ENCODE measurements around the gene GSG1L.
A peak's percentile ranks its signal among the peaks of the same experiment; 100 is the strongest.

GSG1L gene

DNA sequence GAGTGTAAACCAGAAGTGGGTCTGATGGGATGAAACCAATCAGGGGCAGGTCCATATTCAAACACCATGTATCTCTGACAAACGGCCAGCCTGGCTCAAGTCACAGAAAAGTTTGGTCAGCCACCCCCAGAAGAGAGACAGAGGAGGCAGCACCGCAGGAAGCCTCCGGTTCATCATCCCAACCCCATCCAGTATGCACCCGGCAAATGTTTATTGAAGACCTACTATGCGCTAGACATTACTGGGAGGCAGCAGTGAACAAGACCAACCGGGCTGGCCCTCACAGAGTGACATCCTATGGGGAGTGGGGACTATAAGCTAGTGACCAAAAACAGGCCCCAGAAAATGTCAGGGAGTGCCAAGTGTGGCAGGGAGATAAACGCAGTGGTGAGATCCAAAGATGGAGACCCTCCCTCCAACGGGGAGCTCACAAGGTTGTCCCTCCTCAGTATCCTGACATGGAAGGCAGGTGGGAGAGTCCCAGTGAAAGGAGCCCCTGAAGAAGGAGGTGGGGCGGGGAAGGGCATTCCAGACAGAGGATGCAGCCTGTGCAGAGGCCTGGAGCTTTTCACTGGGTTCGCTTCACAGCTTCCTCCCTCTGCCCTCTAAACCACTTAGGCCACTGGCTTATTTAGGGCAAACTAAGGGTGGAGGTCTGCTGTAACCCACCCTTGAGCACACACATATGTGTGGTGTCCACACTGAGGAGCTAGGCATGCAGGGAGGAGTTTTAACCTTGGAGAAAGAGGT, 2.0 kb downstream of the GSG1L start:
- no peak overlapping the region for H3K27ac Mint-ChIP-seq
- H3K4me1 Mint-ChIP-seq (ENCODE audit: low read depth): peaks cover 3% of the 10 kb centered on the region
- no peaks in the 10 kb centered on the region for H3K9me3 Mint-ChIP-seq (ENCODE audit: low read depth)
- H3K36me3 Mint-ChIP-seq: no peaks in the 10 kb centered on the region
- H3K4me3 Mint-ChIP-seq: peak overlapping the region; percentile 28
- peaks cover 37% of the 10 kb centered on the region for H3K27me3 Mint-ChIP-seq

DNA sequence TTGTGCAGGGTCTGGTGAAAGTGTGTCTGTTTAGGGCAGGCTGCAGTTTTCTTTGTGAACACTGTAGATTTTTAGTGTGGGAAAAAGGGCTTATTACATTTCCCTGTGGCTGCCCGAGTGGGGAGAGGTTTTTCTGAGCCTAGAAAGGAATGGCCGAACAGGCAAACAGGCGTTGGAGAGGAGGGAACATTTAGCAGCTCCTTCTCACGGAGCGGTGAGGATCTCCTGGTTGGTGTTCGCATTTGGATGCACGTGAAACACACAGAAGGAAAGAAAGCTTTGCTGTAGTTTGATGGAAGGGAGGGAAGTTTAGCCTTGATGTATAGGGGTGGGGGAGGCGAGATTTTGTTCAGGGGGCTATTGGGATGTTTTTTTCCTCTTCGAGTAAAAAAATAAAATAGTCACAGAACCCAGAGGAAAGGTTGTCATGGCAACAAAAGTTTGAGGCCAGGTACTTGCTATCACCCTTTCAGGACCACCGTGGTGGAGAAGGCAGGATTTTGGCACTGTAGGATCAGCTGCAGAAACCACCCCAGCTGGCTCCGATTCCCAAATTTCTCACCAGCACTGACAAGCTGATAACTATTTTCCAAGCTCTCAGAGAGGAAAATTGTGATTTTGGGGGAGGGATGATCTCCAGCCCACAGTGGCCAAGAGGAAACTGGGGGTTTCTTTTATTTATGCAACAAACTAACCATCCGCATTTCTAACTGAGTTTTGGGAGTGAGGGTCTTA, 3.5 kb downstream of the GSG1L start:
- Mint-ChIP-seq H3K27ac (no peak overlapping the region), H3K4me3 (no peak overlapping the region), H3K9me3 (ENCODE audit: low read depth) (no peaks in the 10 kb centered on the region), H3K27me3 (peaks cover 30% of the 10 kb centered on the region), H3K4me1 (ENCODE audit: low read depth) (peaks cover 3% of the 10 kb centered on the region), H3K36me3 (no peaks in the 10 kb centered on the region)

DNA sequence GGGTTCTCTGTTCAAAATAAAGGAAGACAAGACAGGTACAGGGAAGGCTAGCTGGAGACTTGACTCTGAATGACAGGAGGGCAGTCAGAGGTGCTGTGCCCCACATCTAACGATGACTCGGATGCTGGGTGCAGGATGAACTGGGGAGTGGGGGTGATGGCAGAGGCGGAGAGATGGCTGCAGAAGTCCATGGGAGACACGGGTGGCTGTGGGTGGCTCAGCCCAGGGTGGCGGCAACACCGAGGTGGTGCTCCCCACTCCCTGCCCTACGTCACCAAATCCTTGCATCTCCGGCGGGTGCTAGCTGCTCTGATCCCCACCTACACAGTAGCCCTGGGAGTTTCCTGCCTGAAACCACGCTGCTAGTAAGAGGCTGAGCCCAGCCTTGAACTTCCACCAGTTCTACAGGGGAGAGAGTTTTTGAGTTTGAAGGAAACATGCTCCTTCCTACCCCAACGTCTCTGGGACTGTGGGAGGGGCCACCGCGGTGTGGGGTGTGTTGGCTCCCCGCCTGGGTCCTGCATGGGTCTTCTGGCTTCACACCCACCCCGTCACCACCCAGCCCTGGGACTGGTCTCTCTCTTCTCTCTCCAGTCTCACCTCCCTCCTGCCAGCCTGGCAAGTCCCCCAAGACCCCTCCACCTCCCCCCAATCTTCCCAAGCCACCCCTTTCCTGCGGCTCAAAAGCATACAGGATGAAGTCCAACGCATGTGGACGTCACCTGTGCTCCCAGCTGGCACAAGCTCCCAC, 4.5 kb downstream of the GSG1L start:
- peaks cover 22% of the 10 kb centered on the region for H3K27me3 Mint-ChIP-seq
- H3K4me1 Mint-ChIP-seq (ENCODE audit: low read depth): peaks cover 3% of the 10 kb centered on the region
- H3K9me3 Mint-ChIP-seq (ENCODE audit: low read depth): no peaks in the 10 kb centered on the region
- no peak overlapping the region for H3K4me3 Mint-ChIP-seq
- no peak overlapping the region for H3K27ac Mint-ChIP-seq
- no peaks in the 10 kb centered on the region for H3K36me3 Mint-ChIP-seq

DNA sequence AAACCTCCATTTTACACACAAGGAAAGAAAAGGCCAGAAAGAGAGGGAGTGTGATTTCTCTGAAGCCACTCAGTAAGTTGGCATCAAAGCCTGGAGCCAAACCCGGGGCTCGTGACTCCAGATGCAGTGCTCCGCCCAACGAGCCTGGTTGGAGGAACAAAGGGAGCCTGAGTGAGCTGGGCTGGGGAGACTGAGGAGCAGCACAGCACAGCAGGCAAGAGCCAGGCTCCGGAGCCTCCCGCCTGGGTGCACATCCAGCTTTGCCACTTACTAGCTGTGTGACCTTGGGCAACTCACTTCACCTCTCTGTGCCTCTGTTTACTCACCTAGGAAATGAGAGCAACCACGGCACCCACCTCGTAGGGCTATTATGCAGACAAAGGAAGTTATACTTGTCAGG, 5.6 kb downstream of the GSG1L start:
- Mint-ChIP-seq H3K27ac (no peak overlapping the region), H3K4me1 (ENCODE audit: low read depth) (peaks cover 3% of the 10 kb centered on the region), H3K36me3 (no peaks in the 10 kb centered on the region), H3K9me3 (ENCODE audit: low read depth) (no peaks in the 10 kb centered on the region), H3K4me3 (no peak overlapping the region), H3K27me3 (peaks cover 25% of the 10 kb centered on the region)

DNA sequence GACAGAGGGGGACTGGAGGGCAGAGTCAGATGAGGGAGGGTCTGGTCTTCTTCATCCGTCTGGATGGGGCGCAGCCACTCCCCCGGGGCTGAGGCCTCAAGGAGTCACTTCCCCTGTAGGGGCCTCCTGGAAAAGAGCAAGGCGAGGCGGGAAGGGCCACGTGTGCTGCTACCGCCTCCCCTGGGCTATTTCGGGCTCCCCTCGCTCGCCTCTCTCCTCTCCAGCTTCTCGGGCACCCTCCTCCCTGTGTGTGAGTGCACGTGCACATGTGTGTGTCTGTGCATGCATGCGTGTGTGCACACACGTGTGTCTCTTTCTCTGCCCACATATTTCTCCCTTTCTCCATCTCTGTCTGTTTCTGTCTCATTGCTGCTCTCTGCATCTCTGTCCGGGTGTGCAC, 10.1 kb downstream of the GSG1L start:
- Mint-ChIP-seq H3K27ac (no peak overlapping the region), H3K9me3 (ENCODE audit: low read depth) (peaks cover 5% of the 10 kb centered on the region), H3K36me3 (no peaks in the 10 kb centered on the region), H3K4me1 (ENCODE audit: low read depth) (no peaks in the 10 kb centered on the region), H3K27me3 (peaks cover 5% of the 10 kb centered on the region), H3K4me3 (no peak overlapping the region)

DNA sequence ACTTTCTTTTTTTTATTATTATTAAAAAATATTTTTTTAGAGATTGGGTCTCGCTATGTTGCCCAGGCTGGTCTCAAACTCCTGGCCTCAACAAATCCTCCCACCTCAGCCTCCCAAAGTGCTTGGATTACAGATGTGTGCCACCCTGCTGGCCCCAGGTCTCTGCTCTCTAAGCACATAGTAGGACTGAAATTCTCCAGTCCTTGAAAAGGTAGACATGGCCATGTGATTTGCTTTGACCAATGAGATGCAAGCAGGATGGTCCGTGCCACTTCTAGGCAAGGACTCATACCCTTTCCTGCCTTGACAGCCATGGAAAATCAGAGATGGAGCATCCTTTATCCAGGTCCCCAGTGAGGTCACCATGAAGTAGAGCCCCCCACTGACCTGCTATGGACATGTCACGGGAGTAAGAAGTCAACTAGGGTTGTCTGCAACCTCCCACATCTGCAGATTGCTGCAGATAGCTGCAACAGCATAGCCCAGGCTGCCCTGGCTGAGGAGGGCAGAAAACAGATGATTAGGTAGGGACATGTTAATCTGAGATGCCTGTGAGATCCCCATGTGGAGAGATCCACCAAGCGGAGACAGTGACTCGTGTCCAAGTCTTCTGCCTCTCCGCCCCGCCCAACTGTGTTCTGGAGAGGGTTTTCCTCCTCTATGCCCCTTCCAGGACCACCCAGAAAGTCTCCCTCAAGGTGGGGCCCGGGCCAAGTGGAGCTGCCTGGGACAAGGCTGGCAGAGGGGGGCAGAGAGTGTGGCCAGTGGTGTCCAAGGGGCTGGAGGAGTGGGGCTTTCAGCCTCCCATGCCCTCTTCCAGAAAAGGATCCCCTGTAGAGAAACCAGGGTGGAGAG, 11.0 kb downstream of the GSG1L start:
- H3K9me3 Mint-ChIP-seq (ENCODE audit: low read depth): peaks cover 8% of the 10 kb centered on the region
- no peaks in the 10 kb centered on the region for H3K36me3 Mint-ChIP-seq
- H3K27ac Mint-ChIP-seq: no peak overlapping the region
- H3K4me1 Mint-ChIP-seq (ENCODE audit: low read depth): no peaks in the 10 kb centered on the region
- H3K27me3 Mint-ChIP-seq: peaks cover 5% of the 10 kb centered on the region
- no peak overlapping the region for H3K4me3 Mint-ChIP-seq

DNA sequence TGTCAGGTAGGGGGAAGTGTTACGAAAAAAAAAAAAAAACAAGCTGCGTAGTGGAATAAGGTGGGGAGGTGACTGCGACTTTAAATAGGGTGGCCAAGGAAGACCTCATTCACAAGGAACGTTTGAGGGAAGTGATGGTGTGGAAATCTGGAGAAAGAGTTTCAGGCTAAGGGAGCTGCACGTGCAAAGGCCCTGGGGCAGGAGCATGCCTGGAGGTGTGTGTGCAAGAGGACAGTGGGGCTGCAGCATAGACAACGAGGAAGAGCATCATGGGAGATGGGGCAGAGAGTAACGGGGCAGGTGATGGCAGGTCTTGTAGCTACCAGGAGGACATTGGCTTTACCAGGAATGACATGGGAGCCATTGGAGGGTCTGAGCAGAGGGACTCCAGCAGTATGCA, 12.0 kb downstream of the GSG1L start:
- H3K4me3 Mint-ChIP-seq: no peak overlapping the region
- H3K27ac Mint-ChIP-seq: no peak overlapping the region
- peaks cover 11% of the 10 kb centered on the region for H3K9me3 Mint-ChIP-seq (ENCODE audit: low read depth)
- no peaks in the 10 kb centered on the region for H3K4me1 Mint-ChIP-seq (ENCODE audit: low read depth)
- H3K36me3 Mint-ChIP-seq: no peaks in the 10 kb centered on the region
- H3K27me3 Mint-ChIP-seq: peaks cover 5% of the 10 kb centered on the region

DNA sequence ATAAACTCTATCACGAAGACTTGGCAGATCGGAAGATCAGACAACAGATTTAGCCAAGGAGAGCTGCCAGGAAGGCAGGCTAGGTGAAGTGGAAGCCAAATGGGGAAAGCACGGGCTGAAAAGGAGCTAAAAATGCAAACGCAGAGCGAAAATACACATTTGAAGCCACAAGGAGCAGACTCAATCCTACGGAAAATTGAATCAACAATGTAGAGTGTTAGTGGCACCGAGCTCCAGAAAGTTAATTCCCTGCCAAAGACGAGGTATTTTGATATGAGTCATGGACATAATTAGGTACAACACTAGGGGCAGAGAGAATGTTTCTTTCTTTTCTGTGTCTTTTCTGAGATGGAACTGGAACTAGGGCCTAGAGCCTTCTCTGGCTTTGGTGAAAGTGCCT, 20.7 kb downstream of the GSG1L start:
- Mint-ChIP-seq H3K4me1 (ENCODE audit: low read depth) (no peaks in the 10 kb centered on the region), H3K27ac (no peak overlapping the region), H3K36me3 (no peaks in the 10 kb centered on the region), H3K9me3 (ENCODE audit: low read depth) (peaks cover 5% of the 10 kb centered on the region), H3K4me3 (no peak overlapping the region), H3K27me3 (peaks cover 9% of the 10 kb centered on the region)

DNA sequence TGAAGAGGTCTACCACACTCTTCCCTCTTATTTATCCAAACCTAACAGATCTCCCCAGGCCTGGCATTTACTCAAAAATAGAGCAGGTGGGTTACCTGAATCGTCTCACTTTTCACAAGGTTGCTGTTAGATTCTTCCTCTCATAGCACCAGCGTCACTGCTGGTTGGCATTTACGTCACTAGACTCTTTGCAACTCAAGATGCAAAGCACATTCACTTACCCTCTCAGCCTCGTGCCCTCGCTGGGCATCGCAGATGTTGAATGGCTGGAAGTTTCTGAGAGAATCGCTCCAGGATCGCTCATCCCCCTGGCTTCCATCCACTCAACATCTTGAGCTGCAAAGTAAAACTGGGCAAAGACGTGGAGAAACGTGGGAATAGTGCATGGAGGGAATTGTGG, 21.9 kb downstream of the GSG1L start:
- Mint-ChIP-seq H3K4me1 (ENCODE audit: low read depth) (no peaks in the 10 kb centered on the region), H3K4me3 (no peak overlapping the region), H3K9me3 (ENCODE audit: low read depth) (no peaks in the 10 kb centered on the region), H3K27ac (no peak overlapping the region), H3K36me3 (no peaks in the 10 kb centered on the region), H3K27me3 (peaks cover 11% of the 10 kb centered on the region)

DNA sequence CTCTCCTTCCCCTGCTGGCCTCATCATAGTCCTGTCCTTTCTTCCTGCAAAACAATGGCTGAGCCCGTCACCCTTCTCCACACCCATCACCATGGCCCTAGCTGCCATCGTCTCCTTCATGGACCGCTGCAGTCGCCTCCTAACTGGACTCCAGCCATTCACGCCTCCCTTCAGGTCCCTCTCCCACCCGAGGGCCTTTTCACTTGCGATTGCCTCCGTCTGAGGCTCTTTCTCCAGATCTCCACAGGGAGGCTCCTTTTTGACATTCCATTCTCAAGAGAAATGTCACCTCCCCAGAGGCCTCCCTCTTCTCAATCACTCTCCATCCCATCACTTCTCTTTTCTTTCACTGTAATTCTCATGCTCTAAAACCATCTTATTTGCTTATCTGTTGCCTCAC, 23.5 kb downstream of the GSG1L start:
- no peak overlapping the region for H3K27ac Mint-ChIP-seq
- no peaks in the 10 kb centered on the region for H3K36me3 Mint-ChIP-seq
- H3K9me3 Mint-ChIP-seq (ENCODE audit: low read depth): no peaks in the 10 kb centered on the region
- H3K4me3 Mint-ChIP-seq: no peak overlapping the region
- peaks cover 9% of the 10 kb centered on the region for H3K27me3 Mint-ChIP-seq
- no peaks in the 10 kb centered on the region for H3K4me1 Mint-ChIP-seq (ENCODE audit: low read depth)

DNA sequence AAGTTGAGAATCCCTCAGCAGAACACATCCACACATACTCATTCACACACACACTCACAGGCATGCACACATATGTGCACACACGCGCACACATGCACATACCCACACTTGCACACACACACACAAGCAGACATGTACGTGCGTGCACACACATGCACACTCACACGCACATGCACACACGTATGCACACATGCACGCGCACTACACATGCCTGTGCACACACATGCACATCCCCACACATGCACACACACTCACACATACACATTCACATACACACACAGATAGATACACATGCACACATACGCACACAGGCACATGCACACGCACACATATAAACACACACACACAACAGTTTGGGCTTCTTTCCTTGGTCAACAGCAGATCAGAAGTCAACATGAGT, 24.0 kb downstream of the GSG1L start:
- H3K4me3 Mint-ChIP-seq: no peak overlapping the region
- no peaks in the 10 kb centered on the region for H3K4me1 Mint-ChIP-seq (ENCODE audit: low read depth)
- peaks cover 7% of the 10 kb centered on the region for H3K27me3 Mint-ChIP-seq
- H3K9me3 Mint-ChIP-seq (ENCODE audit: low read depth): no peaks in the 10 kb centered on the region
- no peak overlapping the region for H3K27ac Mint-ChIP-seq
- H3K36me3 Mint-ChIP-seq: no peaks in the 10 kb centered on the region

DNA sequence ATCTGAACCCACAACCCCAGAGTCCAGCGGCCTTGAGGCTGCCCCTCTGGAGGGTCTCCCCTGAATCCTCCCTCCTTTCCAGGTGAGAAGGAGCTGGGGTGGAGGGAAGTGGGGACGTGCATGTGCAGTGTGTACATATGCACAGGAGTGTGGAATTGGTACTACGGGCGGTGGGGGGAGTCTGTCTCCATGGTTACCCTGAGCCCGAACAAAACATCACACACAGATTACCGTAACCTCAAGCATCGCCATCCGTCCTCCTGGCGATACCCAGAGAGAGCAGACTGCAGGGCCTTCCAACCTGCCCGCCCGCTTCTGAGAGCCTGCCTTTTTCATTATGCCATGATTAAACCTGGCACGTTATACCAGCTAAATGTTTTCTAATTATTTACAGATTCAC, 25.1 kb downstream of the GSG1L start:
- H3K9me3 Mint-ChIP-seq (ENCODE audit: low read depth): no peaks in the 10 kb centered on the region
- no peak overlapping the region for H3K4me3 Mint-ChIP-seq
- peaks cover 7% of the 10 kb centered on the region for H3K27me3 Mint-ChIP-seq
- H3K36me3 Mint-ChIP-seq: no peaks in the 10 kb centered on the region
- H3K4me1 Mint-ChIP-seq (ENCODE audit: low read depth): no peaks in the 10 kb centered on the region
- H3K27ac Mint-ChIP-seq: no peak overlapping the region

DNA sequence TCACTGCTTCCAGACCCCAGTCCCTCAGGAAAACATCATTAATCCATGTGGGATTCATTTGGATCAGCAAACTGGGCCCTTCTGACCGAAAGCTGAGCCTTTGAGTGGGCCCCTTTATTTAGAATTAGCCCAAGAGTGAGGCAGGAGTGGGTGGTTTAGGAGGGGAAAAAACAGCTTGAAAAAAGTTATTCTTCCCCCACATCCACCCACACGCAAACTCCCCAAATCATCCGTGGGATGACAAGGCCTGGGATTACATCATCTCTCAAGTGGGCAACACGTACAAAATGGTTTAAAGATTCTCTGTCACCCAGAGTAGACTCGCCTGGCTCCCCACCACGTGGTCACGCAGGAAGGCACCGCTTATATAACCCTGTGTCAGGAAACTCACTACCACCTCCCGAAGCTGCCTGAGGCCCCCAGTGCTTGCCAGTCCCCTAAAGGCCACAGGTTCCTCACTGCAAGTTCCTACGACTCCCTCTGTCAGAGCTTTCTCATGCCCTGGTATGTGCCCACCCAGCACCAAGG, 27.6 kb downstream of the GSG1L start:
- Mint-ChIP-seq H3K4me1 (ENCODE audit: low read depth) (no peaks in the 10 kb centered on the region), H3K36me3 (no peaks in the 10 kb centered on the region), H3K27ac (no peak overlapping the region), H3K9me3 (ENCODE audit: low read depth) (no peaks in the 10 kb centered on the region), H3K4me3 (no peak overlapping the region), H3K27me3 (peaks cover 12% of the 10 kb centered on the region)

DNA sequence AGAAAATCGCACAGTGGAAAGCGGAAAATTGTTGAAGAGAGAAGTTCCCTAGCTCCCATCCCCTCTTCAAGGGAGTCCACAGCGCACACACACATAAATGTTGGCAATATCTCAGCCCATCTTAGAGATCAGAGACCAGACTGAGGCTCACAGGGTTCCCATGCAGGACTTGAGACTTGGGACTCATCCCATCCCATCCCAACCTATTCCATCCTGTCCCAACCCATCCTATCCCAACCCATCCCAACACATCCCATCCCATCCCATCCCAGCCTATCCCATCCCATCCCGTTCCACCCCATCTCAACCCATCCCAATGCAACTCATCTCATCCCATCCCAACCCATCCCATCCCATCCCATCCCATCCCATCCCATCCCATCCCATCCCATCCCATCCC, 29.6 kb downstream of the GSG1L start:
- no peaks in the 10 kb centered on the region for H3K9me3 Mint-ChIP-seq (ENCODE audit: low read depth)
- H3K27ac Mint-ChIP-seq: no peak overlapping the region
- H3K27me3 Mint-ChIP-seq: peaks cover 12% of the 10 kb centered on the region
- no peak overlapping the region for H3K4me3 Mint-ChIP-seq
- no peaks in the 10 kb centered on the region for H3K4me1 Mint-ChIP-seq (ENCODE audit: low read depth)
- H3K36me3 Mint-ChIP-seq: no peaks in the 10 kb centered on the region
